ENCODE results near the gene WDR17. TPM values are rescaled to one million over a fixed set of nuclear protein-coding genes. Genes with fewer than 3 reads are reported as not detected.

The WDR17 gene
- total RNA-seq, 5 donors from 2014 or later (not counting 1 experiment from before 2014, with no cell fraction given) = 0.92 to 2.0 (median 0.98) TPM

- H3K4me3 Mint-ChIP-seq = no peak overlapping the region
- ChIA-PET CTCF (no interaction called here), POLR2A (interaction anchor here in 1 of 2 donors (0.5 kb wide), 1 partner anchor 20 kb away, joined by 4 read pairs; no protein-coding TSS in a partner anchor)
- Histone ChIP-seq H3K4me1 (ENCODE audit: control insufficient read depth in 1 of 2, extremely low read depth in 1 of 2, insufficient read depth in 2 of 2, low read length in 2 of 2) (no peaks in the 10 kb centered on the region), H3K36me3 (ENCODE audit: control insufficient read depth in 2 of 2, extremely low read depth in 1 of 2, insufficient read depth in 1 of 2, low read length in 1 of 2) (no peaks in the 10 kb centered on the region), H3K9me3 (no peaks in the 10 kb centered on the region), H3K27ac (ENCODE audit: low read length) (no peak overlapping the region), H3K27me3 (replicated peaks in 1 of 2; ENCODE audit: control insufficient read depth in 2 of 2, extremely low read depth in 1 of 2, insufficient read depth in 2 of 2, low read length in 1 of 2) (no peaks in the 10 kb centered on the region), H3K4me3 (ENCODE audit: control insufficient read depth in 1 of 2, extremely low read depth in 1 of 2, low read length in 1 of 2) (no peak overlapping the region)
- no peaks in the 10 kb centered on the region for H3K27me3 Mint-ChIP-seq
- H3K27ac Mint-ChIP-seq = no peak overlapping the region
- ATAC-seq (replicated peaks in 1 of 4) (no peak), DNase-seq (no peak)
- H3K4me1 Mint-ChIP-seq = no peaks in the 10 kb centered on the region
- no peaks in the 10 kb centered on the region for H3K9me3 Mint-ChIP-seq
- H3K36me3 Mint-ChIP-seq = no peaks in the 10 kb centered on the region
Observed at GRCh38 chr4:176139518-176139917, 73.9 kb downstream of the WDR17 start.

DNA sequence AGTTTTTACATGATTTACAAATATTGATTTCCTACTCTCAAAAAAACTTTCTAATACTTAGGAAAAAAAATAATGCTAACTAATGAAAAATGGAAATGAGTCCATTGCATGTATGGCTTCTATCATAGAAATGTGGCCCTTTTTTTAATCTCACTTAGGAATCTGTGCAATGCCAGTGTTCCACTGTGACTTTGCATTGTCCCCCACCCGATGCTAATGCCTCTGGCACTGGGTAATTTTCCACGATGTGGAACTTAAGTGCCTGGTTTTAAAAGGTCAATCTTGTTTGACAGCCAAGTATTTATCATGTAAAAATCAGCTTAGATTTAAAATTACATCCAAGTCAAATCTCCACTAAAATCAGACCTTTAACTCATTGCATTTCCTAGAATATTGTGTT, 76.6 kb downstream of the WDR17 start:
- ChIA-PET POLR2A (no interaction called here), CTCF (no interaction called here)
- H3K9me3 Mint-ChIP-seq = no peaks in the 10 kb centered on the region
- H3K9me3 ChIP-seq = no peaks in the 10 kb centered on the region
- no peak overlapping the region for H3K4me3 ChIP-seq (ENCODE audit: control insufficient read depth in 1 of 2, extremely low read depth in 1 of 2, low read length in 1 of 2)
- no peaks in the 10 kb centered on the region for H3K4me1 ChIP-seq (ENCODE audit: control insufficient read depth in 1 of 2, extremely low read depth in 1 of 2, insufficient read depth in 2 of 2, low read length in 2 of 2)
- no peaks in the 10 kb centered on the region for H3K36me3 ChIP-seq (ENCODE audit: control insufficient read depth in 2 of 2, extremely low read depth in 1 of 2, insufficient read depth in 1 of 2, low read length in 1 of 2)
- H3K27ac ChIP-seq (ENCODE audit: low read length) = no peak overlapping the region
- DNase-seq (no peak), ATAC-seq (replicated peaks in 1 of 4) (no peak)
- H3K4me1 Mint-ChIP-seq = no peaks in the 10 kb centered on the region
- H3K36me3 Mint-ChIP-seq = no peaks in the 10 kb centered on the region
- H3K27ac Mint-ChIP-seq = no peak overlapping the region
- H3K27me3 Mint-ChIP-seq = no peaks in the 10 kb centered on the region
- WGBS (ENCODE audit: insufficient coverage) = no CpG with 5 or more reads among the region's 2 CpGs
- no peak overlapping the region for H3K4me3 Mint-ChIP-seq
- H3K27me3 ChIP-seq (replicated peaks in 1 of 2; ENCODE audit: control insufficient read depth in 2 of 2, extremely low read depth in 1 of 2, insufficient read depth in 2 of 2, low read length in 1 of 2) = no peaks in the 10 kb centered on the region

DNA sequence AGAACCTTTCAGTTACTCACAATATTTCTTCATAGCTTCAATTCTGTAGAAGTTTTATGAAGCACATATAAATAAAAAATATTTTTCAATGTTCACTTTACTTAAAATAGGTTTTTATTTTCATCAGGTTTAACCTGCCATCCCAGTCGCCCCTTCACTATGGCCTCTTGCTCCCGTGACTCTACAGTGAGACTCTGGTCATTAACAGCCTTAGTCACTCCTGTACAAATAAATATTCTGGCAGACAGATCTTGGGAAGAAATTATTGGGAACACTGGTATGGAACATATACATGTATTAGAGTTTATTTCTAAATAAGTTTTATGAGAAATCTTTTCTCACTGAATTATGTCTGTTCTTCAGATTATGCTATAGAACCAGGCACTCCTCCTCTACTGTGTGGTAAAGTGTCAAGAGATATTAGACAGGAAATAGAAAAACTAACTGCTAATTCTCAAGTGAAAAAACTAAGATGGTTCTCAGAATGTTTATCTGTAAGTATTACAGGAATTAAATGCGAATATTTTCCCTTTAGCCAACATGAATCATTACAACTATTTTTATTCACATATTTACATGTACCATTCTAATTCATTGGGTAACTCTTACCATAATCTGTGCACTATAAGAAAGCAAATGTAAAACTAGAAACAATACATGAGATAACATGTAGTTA, 84.2 kb downstream of the WDR17 start:
- Histone ChIP-seq H3K9me3 (no peaks in the 10 kb centered on the region), H3K27ac (ENCODE audit: low read length) (no peak overlapping the region), H3K4me1 (ENCODE audit: control insufficient read depth in 1 of 2, extremely low read depth in 1 of 2, insufficient read depth in 2 of 2, low read length in 2 of 2) (no peaks in the 10 kb centered on the region), H3K36me3 (ENCODE audit: control insufficient read depth in 2 of 2, extremely low read depth in 1 of 2, insufficient read depth in 1 of 2, low read length in 1 of 2) (no peaks in the 10 kb centered on the region), H3K27me3 (replicated peaks in 1 of 2; ENCODE audit: control insufficient read depth in 2 of 2, extremely low read depth in 1 of 2, insufficient read depth in 2 of 2, low read length in 1 of 2) (peaks cover 0 to 4% of the 10 kb centered on the region in 2 experiments), H3K4me3 (ENCODE audit: control insufficient read depth in 1 of 2, extremely low read depth in 1 of 2, low read length in 1 of 2) (no peak overlapping the region)
- no CpG with 5 or more reads among the region's 3 CpGs for WGBS (ENCODE audit: insufficient coverage)
- DNase-seq (no peak), ATAC-seq (replicated peaks in 1 of 4) (no peak)
- no peaks in the 10 kb centered on the region for H3K27me3 Mint-ChIP-seq
- H3K9me3 Mint-ChIP-seq = no peaks in the 10 kb centered on the region
- CTCF ChIA-PET = interaction anchor here (0.6 to 1.0 kb wide), 3 partner anchors 10 to 191 kb away, joined by 3 to 9 read pairs (median 3); no protein-coding TSS in a partner anchor
- H3K36me3 Mint-ChIP-seq = no peaks in the 10 kb centered on the region
- H3K4me1 Mint-ChIP-seq = no peaks in the 10 kb centered on the region
- H3K4me3 Mint-ChIP-seq = no peak overlapping the region
- POLR2A ChIA-PET = no interaction called here
- no peak overlapping the region for H3K27ac Mint-ChIP-seq

- CTCF ChIA-PET = interaction anchor here in 1 of 2 donors (1.0 kb wide), 2 partner anchors 127 to 191 kb away, joined by 4 to 9 read pairs; no protein-coding TSS in a partner anchor
- ATAC-seq (replicated peaks in 1 of 4) (no peak), DNase-seq (peak in 1 of 35 experiments; percentile 18)
- POLR2A ChIA-PET = no interaction called here
- no peaks in the 10 kb centered on the region for H3K4me1 Mint-ChIP-seq
- no peak overlapping the region for H3K4me3 Mint-ChIP-seq
- no peaks in the 10 kb centered on the region for H3K27me3 Mint-ChIP-seq
- H3K36me3 ChIP-seq (ENCODE audit: control insufficient read depth in 2 of 2, extremely low read depth in 1 of 2, insufficient read depth in 1 of 2, low read length in 1 of 2) = no peaks in the 10 kb centered on the region
- H3K9me3 Mint-ChIP-seq = no peaks in the 10 kb centered on the region
- no peak overlapping the region for H3K4me3 ChIP-seq (ENCODE audit: control insufficient read depth in 1 of 2, extremely low read depth in 1 of 2, low read length in 1 of 2)
- no peaks in the 10 kb centered on the region for H3K9me3 ChIP-seq
- H3K4me1 ChIP-seq (ENCODE audit: control insufficient read depth in 1 of 2, extremely low read depth in 1 of 2, insufficient read depth in 2 of 2, low read length in 2 of 2) = no peaks in the 10 kb centered on the region
- no peak overlapping the region for H3K27ac ChIP-seq (ENCODE audit: low read length)
- H3K27me3 ChIP-seq (replicated peaks in 1 of 2; ENCODE audit: control insufficient read depth in 2 of 2, extremely low read depth in 1 of 2, insufficient read depth in 2 of 2, low read length in 1 of 2) = peaks cover 0 to 4% of the 10 kb centered on the region in 2 experiments
- H3K36me3 Mint-ChIP-seq = no peaks in the 10 kb centered on the region
- no peak overlapping the region for H3K27ac Mint-ChIP-seq
Observed at GRCh38 chr4:176150356-176150682, 84.7 kb downstream of the WDR17 start.

DNA sequence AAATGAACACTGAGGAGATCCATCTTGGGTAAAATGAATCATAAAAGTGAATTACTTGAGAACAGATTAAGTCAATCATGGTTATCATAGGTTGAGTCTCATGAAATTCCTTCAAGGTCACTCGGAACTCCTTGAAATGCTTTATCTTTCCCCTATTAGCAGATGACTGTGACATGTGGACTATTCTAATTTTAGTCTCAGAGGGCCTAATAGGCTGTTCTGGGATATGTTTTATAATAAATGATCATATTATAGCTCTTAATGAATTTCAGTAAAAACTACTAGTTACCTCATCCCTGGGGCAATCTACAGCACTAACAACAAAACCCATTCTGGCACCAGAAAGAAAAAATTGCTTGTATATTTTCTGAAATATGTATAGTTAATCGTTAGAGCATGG, 85.1 kb downstream of the WDR17 start:
- Histone ChIP-seq H3K27me3 (replicated peaks in 1 of 2; ENCODE audit: control insufficient read depth in 2 of 2, extremely low read depth in 1 of 2, insufficient read depth in 2 of 2, low read length in 1 of 2) (peaks cover 0 to 4% of the 10 kb centered on the region in 2 experiments), H3K27ac (ENCODE audit: low read length) (no peak overlapping the region), H3K36me3 (ENCODE audit: control insufficient read depth in 2 of 2, extremely low read depth in 1 of 2, insufficient read depth in 1 of 2, low read length in 1 of 2) (no peaks in the 10 kb centered on the region), H3K9me3 (no peaks in the 10 kb centered on the region), H3K4me3 (ENCODE audit: control insufficient read depth in 1 of 2, extremely low read depth in 1 of 2, low read length in 1 of 2) (no peak overlapping the region), H3K4me1 (ENCODE audit: control insufficient read depth in 1 of 2, extremely low read depth in 1 of 2, insufficient read depth in 2 of 2, low read length in 2 of 2) (no peaks in the 10 kb centered on the region)
- ChIA-PET POLR2A (no interaction called here), CTCF (interaction anchor here in 1 of 2 donors (1.0 kb wide), 2 partner anchors 127 to 190 kb away, joined by 4 to 9 read pairs; no protein-coding TSS in a partner anchor)
- H3K9me3 Mint-ChIP-seq = no peaks in the 10 kb centered on the region
- no peaks in the 10 kb centered on the region for H3K27me3 Mint-ChIP-seq
- no peak for DNase-seq
- no peak for ATAC-seq (replicated peaks in 1 of 4)
- no peaks in the 10 kb centered on the region for H3K36me3 Mint-ChIP-seq
- H3K4me1 Mint-ChIP-seq = no peaks in the 10 kb centered on the region
- H3K27ac Mint-ChIP-seq = no peak overlapping the region
- no peak overlapping the region for H3K4me3 Mint-ChIP-seq
- no CpG with 5 or more reads among the region's 2 CpGs for WGBS (ENCODE audit: insufficient coverage)

DNA sequence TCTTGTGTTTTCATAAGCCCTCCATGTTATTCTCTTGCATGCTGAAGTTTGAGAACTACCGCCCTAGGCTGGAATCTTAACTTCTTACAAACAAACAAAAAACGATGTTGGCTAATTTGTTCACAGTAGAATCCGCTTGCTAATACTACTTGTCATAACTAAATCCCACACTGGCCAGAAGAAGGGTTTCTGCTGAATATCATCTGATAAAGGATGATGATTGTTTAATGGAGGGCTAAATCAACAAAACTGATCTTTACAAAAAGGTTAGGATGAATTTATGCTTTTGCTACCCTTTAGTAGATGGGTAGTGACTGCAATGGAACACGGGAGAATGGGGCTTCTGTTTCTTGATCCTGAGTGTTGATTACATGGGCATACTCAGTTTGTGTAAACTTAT, 87.5 kb downstream of the WDR17 start:
- Mint-ChIP-seq H3K9me3 (no peaks in the 10 kb centered on the region), H3K4me1 (no peaks in the 10 kb centered on the region), H3K4me3 (no peak overlapping the region), H3K36me3 (no peaks in the 10 kb centered on the region), H3K27me3 (no peaks in the 10 kb centered on the region), H3K27ac (no peak overlapping the region)
- no peak for DNase-seq
- ChIA-PET POLR2A (no interaction called here), CTCF (no interaction called here)
- H3K4me3 ChIP-seq (ENCODE audit: control insufficient read depth in 1 of 2, extremely low read depth in 1 of 2, low read length in 1 of 2) = no peak overlapping the region
- H3K4me1 ChIP-seq (ENCODE audit: control insufficient read depth in 1 of 2, extremely low read depth in 1 of 2, insufficient read depth in 2 of 2, low read length in 2 of 2) = no peaks in the 10 kb centered on the region
- no peak for ATAC-seq (replicated peaks in 1 of 4)
- no peaks in the 10 kb centered on the region for H3K9me3 ChIP-seq
- no peak overlapping the region for H3K27ac ChIP-seq (ENCODE audit: low read length)
- H3K36me3 ChIP-seq (ENCODE audit: control insufficient read depth in 2 of 2, extremely low read depth in 1 of 2, insufficient read depth in 1 of 2, low read length in 1 of 2) = no peaks in the 10 kb centered on the region
- no CpG with 5 or more reads among the region's 4 CpGs for WGBS (ENCODE audit: insufficient coverage)
- H3K27me3 ChIP-seq (replicated peaks in 1 of 2; ENCODE audit: control insufficient read depth in 2 of 2, extremely low read depth in 1 of 2, insufficient read depth in 2 of 2, low read length in 1 of 2) = peaks cover 0 to 4% of the 10 kb centered on the region in 2 experiments

DNA sequence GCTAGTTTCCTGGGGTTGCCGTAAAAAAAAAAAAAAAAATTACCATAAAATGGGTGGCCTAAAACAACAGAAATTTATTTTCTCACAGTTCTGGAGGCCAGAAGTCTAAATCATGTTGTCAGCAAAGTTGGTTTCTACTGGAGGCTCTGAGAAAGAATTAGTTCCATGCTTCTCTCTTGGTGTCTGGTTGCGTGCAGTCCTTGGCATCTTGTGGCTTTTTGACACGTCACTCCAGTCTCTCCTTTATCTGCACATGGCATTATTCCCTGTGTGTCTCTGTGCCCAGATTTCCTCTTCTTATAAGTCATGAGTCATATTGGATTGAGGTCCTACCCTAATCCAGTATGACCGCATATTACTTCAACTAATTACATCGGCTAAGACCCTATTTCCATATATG, 91.0 kb downstream of the WDR17 start:
- Mint-ChIP-seq H3K27me3 (no peaks in the 10 kb centered on the region), H3K4me3 (no peak overlapping the region), H3K9me3 (no peaks in the 10 kb centered on the region), H3K4me1 (no peaks in the 10 kb centered on the region), H3K36me3 (no peaks in the 10 kb centered on the region), H3K27ac (no peak overlapping the region)
- no peak overlapping the region for H3K27ac ChIP-seq (ENCODE audit: low read length)
- H3K36me3 ChIP-seq (ENCODE audit: control insufficient read depth in 2 of 2, extremely low read depth in 1 of 2, insufficient read depth in 1 of 2, low read length in 1 of 2) = no peaks in the 10 kb centered on the region
- WGBS (ENCODE audit: insufficient coverage) = 90% methylated on average over 2 of the region's 5 CpGs
- peaks cover 0 to 4% of the 10 kb centered on the region in 2 experiments for H3K27me3 ChIP-seq (replicated peaks in 1 of 2; ENCODE audit: control insufficient read depth in 2 of 2, extremely low read depth in 1 of 2, insufficient read depth in 2 of 2, low read length in 1 of 2)
- no peaks in the 10 kb centered on the region for H3K4me1 ChIP-seq (ENCODE audit: control insufficient read depth in 1 of 2, extremely low read depth in 1 of 2, insufficient read depth in 2 of 2, low read length in 2 of 2)
- no peak overlapping the region for H3K4me3 ChIP-seq (ENCODE audit: control insufficient read depth in 1 of 2, extremely low read depth in 1 of 2, low read length in 1 of 2)
- H3K9me3 ChIP-seq = no peaks in the 10 kb centered on the region
- POLR2A ChIA-PET = no interaction called here
- CTCF ChIA-PET = no interaction called here
- DNase-seq (no peak), ATAC-seq (replicated peaks in 1 of 4) (no peak)

All from T-cell (primary cell).